Mammary epithelial cell (primary cell): ENCODE measurements around the gene KIF26A.

Source experiments
- CTCF ChIP-seq, 2 donors: IDR thresholded peaks in 1 of 2; conservative IDR thresholded peaks in 1 of 2; 2 replicates each; pipeline ENCODE4 v1.5.1; 2011 to 2012; ENCODE audit warnings: inconsistent platforms in 2 of 2, low read length in 2 of 2, mild to moderate bottlenecking in 2 of 2, control low read depth in 1 of 2, low read depth in 1 of 2; ENCODE audit not compliant: insufficient read depth in 1 of 2; ENCODE audit errors: extremely low read depth in 1 of 2
- EZH2 ChIP-seq: IDR thresholded peaks from 2 replicates; pipeline ENCODE4 v1.6.1; 2012; ENCODE audit warnings: low read length, inconsistent platforms, borderline replicate concordance

DNA sequence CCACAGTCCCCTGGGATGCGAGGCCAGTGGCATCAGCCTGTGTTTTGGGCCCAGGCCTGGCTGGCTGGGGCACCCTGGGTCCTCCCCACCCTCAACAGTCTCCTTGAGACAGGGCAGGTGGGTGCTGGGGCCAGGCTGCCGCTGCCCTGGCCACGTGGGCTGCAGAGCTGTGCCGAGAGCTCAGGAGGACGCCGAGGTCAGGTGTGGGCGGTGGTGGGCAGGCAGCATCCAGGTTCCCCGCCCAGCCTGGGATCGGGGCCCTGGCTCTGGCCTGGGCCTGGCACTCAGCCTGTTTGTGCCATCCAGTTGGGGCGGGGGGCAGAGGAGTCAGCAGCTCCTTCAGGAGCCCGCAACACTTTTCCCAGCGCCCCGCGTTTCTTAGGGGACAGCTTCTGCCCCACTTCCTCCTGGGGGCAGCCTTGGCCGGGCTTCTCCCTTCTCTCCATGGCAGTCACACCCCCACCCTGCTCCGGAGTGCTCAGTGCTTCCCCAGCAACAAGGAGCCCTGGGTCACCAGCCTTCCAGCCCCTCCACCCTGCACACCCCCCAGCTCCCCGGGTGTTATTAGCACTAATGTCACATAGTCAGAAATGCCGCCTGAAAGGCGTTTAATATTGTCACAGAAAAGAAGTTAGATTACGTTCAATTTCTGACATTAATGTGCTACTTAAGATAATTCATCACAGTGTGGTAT lies 30.8 kb downstream of the KIF26A start:
- TF ChIP-seq EZH2 (no peak), CTCF (conservative IDR thresholded peaks at IDR 0.05 in 1 of 2, IDR thresholded peaks at IDR 0.05 in 1 of 2; ENCODE audit: extremely low read depth in 1 of 2, insufficient read depth in 1 of 2, low read depth in 1 of 2, low read length in 2 of 2) (no peak)
